Measurements from ENCODE around the gene PFN4.
"Not testable (repeated sequence)": the region's sequence is repeated elsewhere in the genome, so short reads cannot be mapped to it uniquely, and the experiment has no call there.

The PFN4 gene

GRCh38 chr2:24123195-24123921, at the start of gene PFN4, which contains the start of gene FAM228B:
TSS of gene PFN4 (minus strand) at chr2:24123334. CDS start at chr2:24122535, 799 bp downstream.
TSS of gene FAM228B (plus strand) at chr2:24123469. CDS start at chr2:24124362, 893 bp downstream.
- peak; percentile 43 to 91 for DNase-seq

- no peak for DNase-seq
Observed at GRCh38 chr2:24169023-24169422, 45.9 kb upstream of the PFN4 start.

- DNase-seq = peak in 1 of 2 experiments; percentile 47
Observed at GRCh38 chr2:24164416-24164973, 41.4 kb upstream of the PFN4 start.

- DNase-seq = no peak
Observed at GRCh38 chr2:24163601-24164000, 40.5 kb upstream of the PFN4 start.

GRCh38 chr2:24163186-24163585, 40.1 kb upstream of the PFN4 start:
- DNase-seq = no peak

- DNase-seq = no peak
Observed at GRCh38 chr2:24162494-24162893, 39.4 kb upstream of the PFN4 start.

GRCh38 chr2:24160761-24161160, 37.6 kb upstream of the PFN4 start:
- DNase-seq = no peak

GRCh38 chr2:24159708-24160107, 36.6 kb upstream of the PFN4 start:
- no peak for DNase-seq

GRCh38 chr2:24158131-24158530, 35.0 kb upstream of the PFN4 start:
- DNase-seq = no peak

- DNase-seq = peak in 1 of 2 experiments; percentile 4
Observed at GRCh38 chr2:24153478-24153877, 30.3 kb upstream of the PFN4 start.

GRCh38 chr2:24152413-24153197, 29.5 kb upstream of the PFN4 start:
- DNase-seq = no peak

GRCh38 chr2:24147364-24147763, 24.2 kb upstream of the PFN4 start:
- DNase-seq = no peak

- not testable (repeated sequence) for DNase-seq
Observed at GRCh38 chr2:24140305-24140704, 17.2 kb upstream of the PFN4 start.

- DNase-seq = no peak
Observed at GRCh38 chr2:24132543-24132942, 9.4 kb upstream of the PFN4 start.

- DNase-seq = no peak
Observed at GRCh38 chr2:24125956-24126355, 2.8 kb upstream of the PFN4 start.

- DNase-seq = no peak
Observed at GRCh38 chr2:24123922-24124580, 917 bp upstream of the PFN4 start.

- DNase-seq = no peak
Observed at GRCh38 chr2:24122366-24123194, 554 bp downstream of the PFN4 start.

GRCh38 chr2:24121469-24121868, 1.7 kb downstream of the PFN4 start:
- DNase-seq = no peak

- no peak for DNase-seq
Observed at GRCh38 chr2:24121066-24121465, 2.1 kb downstream of the PFN4 start.

GRCh38 chr2:24117902-24118301, 5.2 kb downstream of the PFN4 start:
- DNase-seq = no peak

- no peak for DNase-seq
Observed at GRCh38 chr2:24115057-24115456, 8.1 kb downstream of the PFN4 start.

GRCh38 chr2:24111407-24111901, 11.7 kb downstream of the PFN4 start:
- no peak for DNase-seq
